Measurements from ENCODE around the gene CEP70.
"Not testable (repeated sequence)": the region's sequence is repeated elsewhere in the genome, so short reads cannot be mapped to it uniquely, and the experiment has no call there.

- not testable (repeated sequence) for TF ChIP-seq EZH2 (IDR thresholded peaks at IDR 0.05); POLR2AphosphoS5 (IDR thresholded peaks at IDR 0.05; ENCODE audit: borderline replicate concordance, low read depth, low read length)
Measured at GRCh38 chr3:138486580-138486979, 107.5 kb downstream of the CEP70 start.
